WTC11 (cell line): ENCODE results near the gene INHBB.

Experiments
- CTCF ChIP-seq: fragments of 200-600 bp; IDR thresholded peaks from 2 replicates; pipeline ENCODE4 v1.8.0; 2022; ENCODE audit warnings: antibody characterized with exemption
- ELF4 ChIP-seq: sonication (generic); formaldehyde crosslinking; IDR thresholded peaks from 2 replicates; pipeline ENCODE4 v1.8.1; 2022; ENCODE audit warnings: low read depth, mild to moderate bottlenecking, moderate library complexity, missing genetic modification reagents
- ZNF425 ChIP-seq: fragments of 250-450 bp; sonication (Bioruptor Pico); conservative IDR thresholded peaks from 2 replicates; pipeline ENCODE4 v1.9.0; 2021; ENCODE audit warnings: mild to moderate bottlenecking
- ZSCAN18 ChIP-seq: fragments of 250-450 bp; sonication (Bioruptor Pico); IDR thresholded peaks from 2 replicates; pipeline ENCODE4 v2.1.2; 2022; ENCODE audit warnings: mild to moderate bottlenecking, moderate library complexity

GRCh38 chr2:120331903-120332302 lies 14.0 kb upstream of the INHBB start:
- TF ChIP-seq CTCF (no peak), ZSCAN18 (CRISPR knock-in tag) (no peak), ZNF425 (CRISPR knock-in tag) (no peak), ELF4 (CRISPR knock-in tag) (no peak)
